Astrocyte (in vitro differentiated cells and primary cell): ENCODE measurements around the gene COMMD10. TPM values are rescaled to one million over a fixed set of nuclear protein-coding genes. Genes with fewer than 3 reads are reported as not detected.

Source experiments
- DNase-seq: peaks from one replicate; pipeline ENCODE4 v3.0.0-alpha.2; 2010; ENCODE audit warnings: low read depth
- FAIRE-seq: peaks from 2 replicates; lab custom pipeline; 2011; peaks lifted over from hg19 to GRCh38; lab: Jason Lieb, UNC
- H2AFZ ChIP-seq: 2 replicates; pipeline ENCODE4 v1.6.0; 2012; ENCODE audit warnings: low read depth, low read length, inconsistent platforms
- H3K27ac ChIP-seq: 2 replicates; pipeline ENCODE4 v1.5.1; 2011; ENCODE audit warnings: low read depth, low read length, inconsistent platforms
- H3K27me3 ChIP-seq: 2 replicates; pipeline ENCODE4 v1.6.0; 2011; ENCODE audit warnings: low read length, inconsistent platforms; ENCODE audit not compliant: insufficient read depth
- H3K36me3 ChIP-seq: 2 replicates; pipeline ENCODE4 v1.5.1; 2011; ENCODE audit warnings: low read length, inconsistent platforms; ENCODE audit not compliant: insufficient read depth
- H3K4me1 ChIP-seq: 2 replicates; pipeline ENCODE4 v1.5.1; 2011; ENCODE audit warnings: low read length, inconsistent platforms; ENCODE audit not compliant: insufficient read depth
- H3K4me2 ChIP-seq: 2 replicates; pipeline ENCODE4 v1.6.0; 2012; ENCODE audit warnings: low read length, inconsistent platforms
- H3K4me3 ChIP-seq: 2 replicates; pipeline ENCODE4 v1.5.1; 2011; ENCODE audit warnings: low read depth, mild to moderate bottlenecking, low read length, inconsistent platforms; ENCODE audit not compliant: insufficient read depth
- H3K79me2 ChIP-seq: 2 replicates; pipeline ENCODE4 v1.6.0; 2012; ENCODE audit warnings: mild to moderate bottlenecking, low read length, inconsistent platforms; ENCODE audit not compliant: insufficient read depth
- H3K9ac ChIP-seq: 2 replicates; pipeline ENCODE4 v1.6.0; 2012; ENCODE audit warnings: mild to moderate bottlenecking, low read length, inconsistent platforms
- H3K9me3 ChIP-seq: 2 replicates; pipeline ENCODE4 v1.5.1; 2012; ENCODE audit warnings: low read depth, mild to moderate bottlenecking, low read length, inconsistent platforms; ENCODE audit not compliant: insufficient read depth
- H4K20me1 ChIP-seq: 2 replicates; pipeline ENCODE4 v1.6.0; 2012; ENCODE audit warnings: low read length, inconsistent platforms; ENCODE audit not compliant: insufficient read depth
- H3K27ac Mint-ChIP-seq: one replicate; pipeline ENCODE4 v1.8.0; 2021; ENCODE audit warnings: mild to moderate bottlenecking, mixed read lengths; ENCODE audit not compliant: unreplicated experiment
- H3K27me3 Mint-ChIP-seq: one replicate; pipeline ENCODE4 v1.8.0; 2021; ENCODE audit warnings: low read depth, mixed read lengths; ENCODE audit not compliant: unreplicated experiment
- H3K36me3 Mint-ChIP-seq: one replicate; pipeline ENCODE4 v1.8.0; 2021; ENCODE audit warnings: low read depth, mixed read lengths; ENCODE audit not compliant: unreplicated experiment
- H3K4me1 Mint-ChIP-seq: one replicate; pipeline ENCODE4 v1.8.0; 2021; ENCODE audit warnings: low read depth, mixed read lengths; ENCODE audit not compliant: unreplicated experiment
- H3K4me3 Mint-ChIP-seq: one replicate; pipeline ENCODE4 v1.8.0; 2021; ENCODE audit warnings: mild to moderate bottlenecking, moderate library complexity, mixed read lengths; ENCODE audit not compliant: unreplicated experiment
- H3K9me3 Mint-ChIP-seq: one replicate; pipeline ENCODE4 v1.8.0; 2021; ENCODE audit warnings: mild to moderate bottlenecking, mixed read lengths; ENCODE audit not compliant: unreplicated experiment
- CTCF ChIP-seq: IDR thresholded peaks from 2 replicates; pipeline ENCODE4 v1.5.1; 2011; ENCODE audit warnings: low read depth, mild to moderate bottlenecking, inconsistent platforms, low read length, moderate library complexity; ENCODE audit not compliant: insufficient read depth
- EZH2 ChIP-seq: IDR thresholded peaks from 2 replicates; pipeline ENCODE4 v1.6.1; 2012; ENCODE audit warnings: mild to moderate bottlenecking, low read length, inconsistent platforms; ENCODE audit not compliant: insufficient read depth
- total RNA-seq: library from RNA; stranded (reverse); gene quantifications from 2 replicates; pipeline ENCODE4 v1.2.1, GENCODE V29; 2021

COMMD10 gene
- total RNA-seq, 1 donor from 2014 or later: 18.1 TPM

- DNase-seq (no peak), FAIRE-seq (no peak)
- Histone ChIP-seq H3K9ac (no peak overlapping the region), H3K27ac (no peak overlapping the region), H3K4me1 (no peaks in the 10 kb centered on the region), H3K27me3 (no peaks in the 10 kb centered on the region), H3K9me3 (no peaks in the 10 kb centered on the region), H3K79me2 (no peaks in the 10 kb centered on the region), H2AFZ (no peak overlapping the region), H3K4me3 (no peak overlapping the region), H3K4me2 (no peak overlapping the region), H3K36me3 (peaks cover under 1% of the 10 kb centered on the region), H4K20me1 (no peaks in the 10 kb centered on the region)
- Mint-ChIP-seq H3K36me3 (peaks cover 2% of the 10 kb centered on the region), H3K9me3 (peaks cover 6% of the 10 kb centered on the region), H3K27me3 (no peaks in the 10 kb centered on the region), H3K27ac (no peak overlapping the region), H3K4me1 (peaks cover 13% of the 10 kb centered on the region), H3K4me3 (no peak overlapping the region)
- no peak for TF ChIP-seq EZH2
- no peak for TF ChIP-seq CTCF
These were observed 207.5 kb downstream of the COMMD10 start for GRCh38 chr5:116292321-116292720.

GRCh38 chr5:116296335-116297072 is 211.7 kb downstream of the COMMD10 start:
- TF ChIP-seq CTCF (no peak), EZH2 (no peak)
- FAIRE-seq (no peak), DNase-seq (no peak)
- Histone ChIP-seq H4K20me1 (no peaks in the 10 kb centered on the region), H3K4me3 (no peak overlapping the region), H3K9me3 (no peaks in the 10 kb centered on the region), H2AFZ (no peak overlapping the region), H3K9ac (no peak overlapping the region), H3K27me3 (no peaks in the 10 kb centered on the region), H3K4me1 (no peaks in the 10 kb centered on the region), H3K79me2 (no peaks in the 10 kb centered on the region), H3K27ac (no peak overlapping the region), H3K4me2 (no peak overlapping the region), H3K36me3 (peaks cover 4% of the 10 kb centered on the region)
- H3K4me3 Mint-ChIP-seq: no peak overlapping the region
- peaks cover 3% of the 10 kb centered on the region for H3K36me3 Mint-ChIP-seq
- H3K9me3 Mint-ChIP-seq: no peaks in the 10 kb centered on the region
- no peaks in the 10 kb centered on the region for H3K27me3 Mint-ChIP-seq
- H3K27ac Mint-ChIP-seq: no peak overlapping the region
- H3K4me1 Mint-ChIP-seq: peaks cover 4% of the 10 kb centered on the region

- H3K9me3 Mint-ChIP-seq: no peaks in the 10 kb centered on the region
- no peaks in the 10 kb centered on the region for H3K4me1 ChIP-seq
- no peak for TF ChIP-seq EZH2
- no peak for TF ChIP-seq CTCF
- H3K27ac Mint-ChIP-seq: no peak overlapping the region
- no peaks in the 10 kb centered on the region for H4K20me1 ChIP-seq
- H3K4me3 Mint-ChIP-seq: no peak overlapping the region
- H3K4me1 Mint-ChIP-seq: no peaks in the 10 kb centered on the region
- no peak for FAIRE-seq
- H3K27ac ChIP-seq: no peak overlapping the region
- no peaks in the 10 kb centered on the region for H3K27me3 Mint-ChIP-seq
- no peak overlapping the region for H3K9ac ChIP-seq
- H3K79me2 ChIP-seq: no peaks in the 10 kb centered on the region
- H3K36me3 Mint-ChIP-seq: peaks cover 3% of the 10 kb centered on the region
- peaks cover 4% of the 10 kb centered on the region for H3K36me3 ChIP-seq
- no peak overlapping the region for H3K4me2 ChIP-seq
- DNase-seq: no peak
- H3K9me3 ChIP-seq: no peaks in the 10 kb centered on the region
- no peaks in the 10 kb centered on the region for H3K27me3 ChIP-seq
- no peak overlapping the region for H2AFZ ChIP-seq
- no peak overlapping the region for H3K4me3 ChIP-seq
These were observed 212.5 kb downstream of the COMMD10 start for GRCh38 chr5:116297296-116297814.
